ENCODE results near the gene IFT88. TPM values are rescaled to one million over a fixed set of nuclear protein-coding genes. Genes with fewer than 3 reads are reported as not detected.

Gene IFT88
- polyA plus RNA-seq, 4 donors = 22.7 to 43.9 (median 38.8) TPM

Other genes starting within 250 kb of the IFT88 start
- 100 to 1,000 TPM in 3 of 4 donors, 10 to 100 TPM in 1; 31.8 to 138 (median 121) TPM for gene CRYL1, start 41.3 kb upstream of the IFT88 start, polyA plus RNA-seq (ENCODE audit: insufficient read length in 4 of 4)
- 10 to 100 TPM in 2 of 4 donors, 1 to 10 TPM in 2; 8.9 to 19.4 (median 10.7) TPM for gene IL17D, start 136.5 kb downstream of the IFT88 start, polyA plus RNA-seq (ENCODE audit: insufficient read length in 4 of 4)
- 10 to 100 TPM; 13.2 to 19.6 (median 16.4) TPM for gene EEF1AKMT1, start 206.8 kb downstream of the IFT88 start, polyA plus RNA-seq (ENCODE audit: insufficient read length in 4 of 4)

All from left renal pelvis (tissue), 4 donors.